Fibroblast of lung (primary cell): ENCODE measurements around the gene ARID1B.

ENCODE experiments used
- CTCF ChIP-seq, 2 donors: IDR thresholded peaks in 1 of 2; conservative IDR thresholded peaks in 1 of 2; 1 replicate in 1 of 2; 2 replicates in 1 of 2; pipeline ENCODE4 v1.5.1; 2011 to 2012; ENCODE audit warnings: low read length in 2 of 2, control low read depth in 1 of 2, inconsistent platforms in 1 of 2, low read depth in 1 of 2, mild to moderate bottlenecking in 1 of 2
- EZH2 ChIP-seq: IDR thresholded peaks from 2 replicates; pipeline ENCODE4 v1.5.1; 2012; ENCODE audit warnings: low read length, control low read depth, mild to moderate bottlenecking; ENCODE audit errors: missing control alignments

- TF ChIP-seq CTCF (conservative IDR thresholded peaks at IDR 0.05 in 1 of 2, IDR thresholded peaks at IDR 0.05 in 1 of 2; ENCODE audit: low read depth in 1 of 2, low read length in 2 of 2) (no peak), EZH2 (no peak)
Observed at GRCh38 chr6:157117431-157118095, 340.4 kb downstream of the ARID1B start.
